ENCODE data around the gene MCUB. TPM values are rescaled to one million over a fixed set of nuclear protein-coding genes. Genes with fewer than 3 reads are reported as not detected.

The MCUB gene
- polyA plus RNA-seq, 2 of the 4 experiments (the other 2 are of a cell fraction): 14.6 to 21.9 TPM

GRCh38 chr4:109658871-109659410, 98.9 kb downstream of the MCUB start (continued):
- TF ChIP-seq PBX3 (IDR thresholded peaks at IDR 0.05) (no peak), EHMT2 (IDR thresholded peaks at IDR 0.05; ENCODE audit: low read depth) (no peak), FOSB (CRISPR knock-in tag; IDR thresholded peaks at IDR 0.05) (no peak), CHD4 (IDR thresholded peaks at IDR 0.05; ENCODE audit: borderline replicate concordance) (no peak), EHF (CRISPR knock-in tag; IDR thresholded peaks at IDR 0.05) (no peak)

GRCh38 chr4:109662116-109662515, 102.1 kb downstream of the MCUB start:
- H3K4me3 ChIP-seq: no peak overlapping the region
- H3K9me3 ChIP-seq: no peaks in the 10 kb centered on the region
- WGBS (ENCODE audit: missing lambda C conversion rate): 47% methylated on average over 2 of the region's 2 CpGs
- DNase-seq (ENCODE audit: low read depth in 1 of 2, low spot score in 1 of 2): no peak
- H3K27ac ChIP-seq: no peak overlapping the region
- ATAC-seq: no peak
- H3K4me2 ChIP-seq: no peak overlapping the region
- no peaks in the 10 kb centered on the region for H3K4me1 ChIP-seq
- ChIA-PET POLR2A (no interaction called here), CTCF (interaction anchor here (1.0 kb wide), 1 partner anchor 234 kb away, joined by 3 read pairs; no protein-coding TSS in a partner anchor)
- FAIRE-seq: no peak
- TF ChIP-seq SMC3 (IDR thresholded peaks at IDR 0.05): no peak
- no peak for TF ChIP-seq NFE2L2 (conservative IDR thresholded peaks at IDR 0.05; ENCODE audit: low read length)
- TF ChIP-seq MAZ (IDR thresholded peaks at IDR 0.05; ENCODE audit: borderline replicate concordance, low read depth, low read length): no peak
- no peak for TF ChIP-seq E2F6 (IDR thresholded peaks at IDR 0.05; ENCODE audit: borderline replicate concordance, low read depth)
- no peak for TF ChIP-seq CBX2 (IDR thresholded peaks at IDR 0.05; ENCODE audit: borderline replicate concordance, low read depth)
- no peak for TF ChIP-seq RAD21 (conservative IDR thresholded peaks at IDR 0.05 in 1 of 2, IDR thresholded peaks at IDR 0.05 in 1 of 2)
- no peak for TF ChIP-seq USF2 (IDR thresholded peaks at IDR 0.05)
- no peak for TF ChIP-seq EHMT2 (IDR thresholded peaks at IDR 0.05; ENCODE audit: low read depth)
- TF ChIP-seq TP53 (CRISPR knock-in tag; IDR thresholded peaks at IDR 0.05): no peak
- no peak for TF ChIP-seq REST (IDR thresholded peaks at IDR 0.05)
- TF ChIP-seq CEBPB (IDR thresholded peaks at IDR 0.05): no peak
- no peak for TF ChIP-seq RFX5 (IDR thresholded peaks at IDR 0.05)
- TF ChIP-seq MYC (IDR thresholded peaks at IDR 0.05; ENCODE audit: borderline replicate concordance, low read length): no peak

- Histone ChIP-seq H3K9me3 (no peaks in the 10 kb centered on the region), H3K4me2 (no peak overlapping the region), H3K27ac (no peak overlapping the region), H3K4me1 (no peaks in the 10 kb centered on the region), H3K4me3 (no peak overlapping the region)
- ChIA-PET POLR2A (no interaction called here), CTCF (interaction anchor here (1.0 kb wide), 1 partner anchor 235 kb away, joined by 3 read pairs; no protein-coding TSS in a partner anchor)
- no peak for DNase-seq (ENCODE audit: low read depth in 1 of 2, low spot score in 1 of 2)
- TF ChIP-seq KDM5A (IDR thresholded peaks at IDR 0.05): no peak
- no peak for TF ChIP-seq EHF (CRISPR knock-in tag; IDR thresholded peaks at IDR 0.05)
- TF ChIP-seq REST (IDR thresholded peaks at IDR 0.05): no peak
- no peak for TF ChIP-seq ZNF302 (CRISPR knock-in tag; IDR thresholded peaks at IDR 0.05)
- TF ChIP-seq RCOR1 (IDR thresholded peaks at IDR 0.05; ENCODE audit: low read depth, low read length): no peak
- no peak for TF ChIP-seq ZSCAN20 (CRISPR knock-in tag; IDR thresholded peaks at IDR 0.05)
- no peak for TF ChIP-seq ESRRA (IDR thresholded peaks at IDR 0.05; ENCODE audit: borderline replicate concordance, low read length)
- no peak for TF ChIP-seq KDM1A (IDR thresholded peaks at IDR 0.05; ENCODE audit: low read depth)
- no peak for TF ChIP-seq CHD4 (IDR thresholded peaks at IDR 0.05; ENCODE audit: borderline replicate concordance)
- TF ChIP-seq ATOH8 (CRISPR knock-in tag; IDR thresholded peaks at IDR 0.05; ENCODE audit: low read depth): no peak
- no peak for ATAC-seq
- FAIRE-seq: no peak
- 70% methylated on average over 3 of the region's 3 CpGs for WGBS (ENCODE audit: missing lambda C conversion rate)
These were observed 102.7 kb downstream of the MCUB start for GRCh38 chr4:109662771-109663170.

Measured in A549 (cell line).